HepG2 (cell line): ENCODE results near the gene U2AF2. TPM values are rescaled to one million over a fixed set of nuclear protein-coding genes. Genes with fewer than 3 reads are reported as not detected.

Source experiments
- ATAC-seq: fragments of 200-7000 bp; cut with Tn5 transposase; 3 replicates; pipeline ENCODE4 v1.9.1; 2020; ENCODE audit warnings: mild to moderate bottlenecking, moderate library complexity
- BruUV-seq: library from RNA; stranded (reverse); fragments of 400-500 nt; replicated peaks from 2 replicates; lab custom pipeline; 2021; lab: Mats Ljungman, UMichigan
- CTCF ChIA-PET: fragments of 300-600 bp; formaldehyde crosslinking; extraction: SDS; loops from one replicate; lab custom pipeline; 2021; ENCODE audit warnings: low total read pairs, inconsistent platforms, low intra/inter-chr PET ratio; lab: Yijun Ruan, JAX
- POLR2A ChIA-PET: fragments of 350-600 bp; sonication (Branson Sonifier 250); formaldehyde crosslinking; loops from one replicate; lab custom pipeline; 2020; ENCODE audit warnings: antibody characterized with exemption, inconsistent platforms; lab: Yijun Ruan, JAX
- DNase-seq: peaks from one replicate; pipeline ENCODE4 v3.0.0-alpha.2; 2015; ENCODE audit warnings: low spot score
- FAIRE-seq: peaks from 3 replicates; lab custom pipeline; 2011; peaks lifted over from hg19 to GRCh38; lab: Jason Lieb, UNC
- H2AFZ ChIP-seq: one replicate; pipeline ENCODE4 v1.6.1; 2011; ENCODE audit warnings: low read length, inconsistent platforms
- H3K27ac ChIP-seq: fragments of 300-600 bp; 3 replicates; pipeline ENCODE4 v1.8.0; 2011; ENCODE audit warnings: mixed run types, mild to moderate bottlenecking, mixed read lengths, low read length, inconsistent platforms; ENCODE audit not compliant: insufficient read depth; ENCODE audit errors: extremely low read length
- H3K27me3 ChIP-seq, 2 experiments: fragments of 200-600 bp in 1 of 2; 2 replicates in 1 of 2; 3 replicates in 1 of 2; pipeline versions ENCODE4 v1.6.0 to v1.8.0; 2011; ENCODE audit warnings: low read length in 2 of 2, mild to moderate bottlenecking in 2 of 2, moderate library complexity in 2 of 2, inconsistent platforms in 1 of 2; ENCODE audit not compliant: insufficient read depth in 2 of 2, control insufficient read depth in 1 of 2
- H3K36me3 ChIP-seq, 2 experiments: fragments of 200-600 bp in 1 of 2; replicated peaks in 1 of 2; 2 replicates in 1 of 2; 3 replicates in 1 of 2; pipeline versions ENCODE4 v1.5.1 to v1.8.0; 2011; ENCODE audit warnings: low read length in 2 of 2, inconsistent platforms in 1 of 2; ENCODE audit not compliant: insufficient read depth in 2 of 2, control insufficient read depth in 1 of 2
- H3K4me1 ChIP-seq: 2 replicates; pipeline ENCODE4 v1.5.1; 2012; ENCODE audit warnings: low read length, inconsistent platforms; ENCODE audit not compliant: insufficient read depth
- H3K4me2 ChIP-seq: 2 replicates; pipeline ENCODE4 v1.6.0; 2011; ENCODE audit warnings: low read depth, low read length, inconsistent platforms
- H3K4me3 ChIP-seq, 3 experiments: fragments of 200-600 bp in 1 of 3; sonication (generic), shearing (Covaris generic) in 1 of 3; replicated peaks in 1 of 3; 2 replicates each; pipeline ENCODE4 v1.5.1; 2011 to 2016; ENCODE audit warnings: low read length in 3 of 3, inconsistent platforms in 2 of 3, low read depth in 2 of 3, mild to moderate bottlenecking in 2 of 3, control low read depth in 1 of 3, mixed read lengths in 1 of 3; ENCODE audit not compliant: insufficient read depth in 1 of 3
- H3K79me2 ChIP-seq: one replicate; pipeline ENCODE4 v1.6.1; 2011; ENCODE audit warnings: low read length, inconsistent platforms; ENCODE audit not compliant: insufficient read depth
- H3K9ac ChIP-seq: 2 replicates; pipeline ENCODE4 v1.6.0; 2011; ENCODE audit warnings: mild to moderate bottlenecking, low read depth, low read length, inconsistent platforms; ENCODE audit not compliant: insufficient read depth
- H3K9me3 ChIP-seq: 2 replicates; pipeline ENCODE4 v1.5.1; 2012; ENCODE audit warnings: mild to moderate bottlenecking, low read length
- H4K20me1 ChIP-seq: 2 replicates; pipeline ENCODE4 v1.6.0; 2011; ENCODE audit warnings: inconsistent platforms, mild to moderate bottlenecking, low read length, moderate library complexity; ENCODE audit not compliant: insufficient read depth
- ATM ChIP-seq: fragments of 450-650 bp; IDR thresholded peaks from 2 replicates; pipeline ENCODE4 v1.7.1; 2017; ENCODE audit warnings: mild to moderate bottlenecking, borderline replicate concordance
- GATA4 ChIP-seq: sonication (generic); IDR thresholded peaks from 2 replicates; pipeline ENCODE4 v1.6.1; 2016; ENCODE audit warnings: antibody characterized with exemption, low read depth, borderline replicate concordance
- IRX3 ChIP-seq: sonication (generic); formaldehyde crosslinking; IDR thresholded peaks from 2 replicates; pipeline ENCODE4 v1.8.1; 2023; ENCODE audit warnings: mild to moderate bottlenecking, low read depth, missing genetic modification reagents, borderline replicate concordance
- MATR3 ChIP-seq: sonication (generic); formaldehyde crosslinking; IDR thresholded peaks from 2 replicates; pipeline ENCODE4 v1.4.0; 2020; ENCODE audit warnings: missing genetic modification reagents
- NFATC3 ChIP-seq: sonication (generic); formaldehyde crosslinking; IDR thresholded peaks from 2 replicates; pipeline ENCODE4 v1.5.1; 2020; ENCODE audit warnings: mild to moderate bottlenecking, missing genetic modification reagents
- SCMH1 ChIP-seq: sonication (generic); formaldehyde crosslinking; IDR thresholded peaks from 2 replicates; pipeline ENCODE4 v1.9.0; 2021; ENCODE audit warnings: missing genetic modification reagents, mild to moderate bottlenecking, borderline replicate concordance
- SIX1 ChIP-seq: sonication (generic); formaldehyde crosslinking; IDR thresholded peaks from 2 replicates; pipeline ENCODE4 v1.4.0; 2020; ENCODE audit warnings: missing genetic modification reagents, borderline replicate concordance
- ZNF496 ChIP-seq: sonication (generic); formaldehyde crosslinking; IDR thresholded peaks from 2 replicates; pipeline ENCODE4 v1.8.1; 2023; ENCODE audit warnings: mild to moderate bottlenecking, moderate library complexity, missing genetic modification reagents; ENCODE audit not compliant: insufficient replicate concordance
- WGBS: methylation state at CpG from one replicate; pipeline ENCODE4 v1.1.6; 2017; ENCODE audit warnings: low lambda C conversion rate; 5-methylcytosine and 5-hydroxymethylcytosine counted together
- in situ Hi-C: cut with HindIII; loops from 2 replicates; pipeline ENCODE4 v1.10.0; 2017; ENCODE audit warnings: low pct_unique_long_range_greater_than_20kb; ENCODE audit not compliant: extremely low pct_ligation_motif_present
- intact Hi-C: fragments of 100-400 bp; cut with micrococcal nuclease; formaldehyde crosslinking; loops from one replicate; pipeline ENCODE4 v1.10.0; 2022; ENCODE audit not compliant: unreplicated experiment
- polyA plus RNA-seq, 8 experiments: library from polyadenylated mRNA; depleted of rRNA in 3 of 8; stranded (reverse) in 7 of 8; unstranded in 1 of 8; fragments of >200 nt; fragmentation: Illumina TruSeq in 4 of 8; extraction: Trizol in 4 of 8; gene quantifications; 2 replicates each; pipeline versions ENCODE4 v1.2.1 to v1.2.3, GENCODE V29; 2011 to 2016; ENCODE audit warnings: low read depth in 4 of 8, missing spikeins in 1 of 8, mixed read lengths in 1 of 8; ENCODE audit not compliant: insufficient read depth in 1 of 8
- total RNA-seq, 5 experiments: library from RNA; depleted of rRNA; stranded (reverse); fragments of >200 nt; fragmentation: Illumina TruSeq; extraction: Trizol; gene quantifications; 2 replicates each; pipeline ENCODE4 v1.2.3, GENCODE V29; 2016; ENCODE audit warnings: low read depth in 1 of 5
- TF ChIP-seq, protein P1 (sequence below): sonication (generic); formaldehyde crosslinking; IDR thresholded peaks from 2 replicates; pipeline ENCODE4 v1.4.0; 2020; ENCODE audit warnings: missing genetic modification reagents, mild to moderate bottlenecking, borderline replicate concordance
- TF ChIP-seq, protein P2 (sequence below), 2 experiments: fragments of 450-650 bp in 1 of 2; sonication (generic) in 1 of 2; formaldehyde crosslinking; IDR thresholded peaks; 2 replicates each; pipeline versions ENCODE4 v1.5.0 to v1.8.0; 2020 to 2022; ENCODE audit warnings: mild to moderate bottlenecking in 1 of 2, missing genetic modification reagents in 1 of 2
- TF ChIP-seq, protein P3 (sequence below): sonication (generic); formaldehyde crosslinking; IDR thresholded peaks from 2 replicates; pipeline ENCODE4 v1.4.0; 2020; ENCODE audit warnings: missing genetic modification reagents; ENCODE audit errors: not compliant biosample characterization

Gene U2AF2
- total and polyA plus RNA-seq, 2 of the 13 experiments (the other 11 are each of a cell fraction or from before 2014, with no cell fraction given), result 84.3 to 124 TPM

DNA sequence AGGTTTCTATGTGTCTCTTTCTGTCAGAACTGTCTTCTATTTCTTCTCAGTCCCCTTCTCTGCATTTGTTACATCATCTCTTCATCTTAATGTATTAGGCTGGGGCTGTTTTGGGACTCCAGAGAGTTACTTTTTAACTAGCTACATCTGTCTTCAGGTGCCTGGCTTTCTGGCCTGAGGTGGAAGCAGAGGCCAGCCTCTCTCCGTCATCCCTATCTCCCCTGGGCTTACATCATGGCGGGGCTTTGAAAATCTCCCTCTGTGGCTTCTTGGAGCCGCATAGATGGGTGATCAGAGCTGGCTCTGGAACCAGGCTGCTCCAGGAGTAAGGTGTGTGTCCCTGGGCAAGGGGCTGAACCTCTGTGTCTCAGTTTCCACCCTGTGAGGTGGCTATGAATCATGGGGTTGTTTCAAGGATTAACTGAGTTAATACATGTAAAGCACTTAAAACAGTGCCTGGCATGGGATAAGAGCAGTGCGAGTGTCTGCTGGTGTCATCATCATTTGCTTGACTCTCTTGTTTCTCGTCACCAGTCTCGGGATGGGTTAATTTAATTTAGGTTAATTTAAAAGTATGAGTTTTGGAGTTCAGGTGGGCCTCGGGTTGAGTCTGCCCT, 22.2 kb downstream of the U2AF2 start:
- Histone ChIP-seq H3K9ac (peak overlapping the region; percentile 94), H3K4me2 (peak overlapping the region; percentile 64), H3K79me2 (peaks cover 65% of the 10 kb centered on the region), H3K27me3 (no peaks in the 10 kb centered on the region; a peak in 1 of 5 replicates), H3K27ac (peak overlapping the region; percentile 62), H2AFZ (no peak overlapping the region), H3K9me3 (no peaks in the 10 kb centered on the region), H4K20me1 (peaks cover 5% of the 10 kb centered on the region; the same call in 1 of the 2 replicates), H3K4me3 (peak overlapping the region; percentile 77 to 89 (median 89); a peak in 5 of 6 replicates), H3K4me1 (peaks cover 54% of the 10 kb centered on the region), H3K36me3 (peaks cover 26 to 57% of the 10 kb centered on the region in 2 experiments; a peak in 4 of 5 replicates)
- intact Hi-C loops (no loop called here), in situ Hi-C loops (no loop called here)
- ChIA-PET POLR2A (no interaction called here), CTCF (no interaction called here)
- DNase-seq (no peak), FAIRE-seq (no peak), ATAC-seq (no peak)
- no TSS peak for BruUV-seq
- WGBS, result 84% methylated on average over 7 of the region's 7 CpGs
- no peak for TF ChIP-seq NFATC3 (CRISPR knock-in tag)
- TF ChIP-seq, protein P1, sequence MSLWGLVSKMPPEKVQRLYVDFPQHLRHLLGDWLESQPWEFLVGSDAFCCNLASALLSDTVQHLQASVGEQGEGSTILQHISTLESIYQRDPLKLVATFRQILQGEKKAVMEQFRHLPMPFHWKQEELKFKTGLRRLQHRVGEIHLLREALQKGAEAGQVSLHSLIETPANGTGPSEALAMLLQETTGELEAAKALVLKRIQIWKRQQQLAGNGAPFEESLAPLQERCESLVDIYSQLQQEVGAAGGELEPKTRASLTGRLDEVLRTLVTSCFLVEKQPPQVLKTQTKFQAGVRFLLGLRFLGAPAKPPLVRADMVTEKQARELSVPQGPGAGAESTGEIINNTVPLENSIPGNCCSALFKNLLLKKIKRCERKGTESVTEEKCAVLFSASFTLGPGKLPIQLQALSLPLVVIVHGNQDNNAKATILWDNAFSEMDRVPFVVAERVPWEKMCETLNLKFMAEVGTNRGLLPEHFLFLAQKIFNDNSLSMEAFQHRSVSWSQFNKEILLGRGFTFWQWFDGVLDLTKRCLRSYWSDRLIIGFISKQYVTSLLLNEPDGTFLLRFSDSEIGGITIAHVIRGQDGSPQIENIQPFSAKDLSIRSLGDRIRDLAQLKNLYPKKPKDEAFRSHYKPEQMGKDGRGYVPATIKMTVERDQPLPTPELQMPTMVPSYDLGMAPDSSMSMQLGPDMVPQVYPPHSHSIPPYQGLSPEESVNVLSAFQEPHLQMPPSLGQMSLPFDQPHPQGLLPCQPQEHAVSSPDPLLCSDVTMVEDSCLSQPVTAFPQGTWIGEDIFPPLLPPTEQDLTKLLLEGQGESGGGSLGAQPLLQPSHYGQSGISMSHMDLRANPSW, result no peak
- TF ChIP-seq SCMH1 (CRISPR knock-in tag), result no peak
- TF ChIP-seq ATM, result no peak
- no peak for TF ChIP-seq SIX1 (CRISPR knock-in tag)
- no peak for TF ChIP-seq GATA4
- no peak for TF ChIP-seq IRX3 (CRISPR knock-in tag)
- TF ChIP-seq ZNF496 (CRISPR knock-in tag), result no peak
- TF ChIP-seq, protein P2, sequence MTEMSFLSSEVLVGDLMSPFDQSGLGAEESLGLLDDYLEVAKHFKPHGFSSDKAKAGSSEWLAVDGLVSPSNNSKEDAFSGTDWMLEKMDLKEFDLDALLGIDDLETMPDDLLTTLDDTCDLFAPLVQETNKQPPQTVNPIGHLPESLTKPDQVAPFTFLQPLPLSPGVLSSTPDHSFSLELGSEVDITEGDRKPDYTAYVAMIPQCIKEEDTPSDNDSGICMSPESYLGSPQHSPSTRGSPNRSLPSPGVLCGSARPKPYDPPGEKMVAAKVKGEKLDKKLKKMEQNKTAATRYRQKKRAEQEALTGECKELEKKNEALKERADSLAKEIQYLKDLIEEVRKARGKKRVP (CRISPR knock-in tag; IDR thresholded peaks at IDR 0.05), result no peak
- TF ChIP-seq, protein P3, sequence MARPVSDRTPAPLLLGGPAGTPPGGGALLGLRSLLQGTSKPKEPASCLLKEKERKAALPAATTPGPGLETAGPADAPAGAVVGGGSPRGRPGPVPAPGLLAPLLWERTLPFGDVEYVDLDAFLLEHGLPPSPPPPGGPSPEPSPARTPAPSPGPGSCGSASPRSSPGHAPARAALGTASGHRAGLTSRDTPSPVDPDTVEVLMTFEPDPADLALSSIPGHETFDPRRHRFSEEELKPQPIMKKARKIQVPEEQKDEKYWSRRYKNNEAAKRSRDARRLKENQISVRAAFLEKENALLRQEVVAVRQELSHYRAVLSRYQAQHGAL (CRISPR knock-in tag), result no peak
- no peak for TF ChIP-seq MATR3 (CRISPR knock-in tag)
